GM18507 (cell line): ENCODE data around the gene LSS.

ENCODE experiments used
- DNase-seq: peaks from one replicate; pipeline ENCODE4 v3.0.0; 2011; ENCODE audit warnings: low read depth; ENCODE audit not compliant: insufficient read length; ENCODE audit errors: extremely low spot score
- FAIRE-seq: peaks from 2 replicates; lab custom pipeline; 2011; peaks lifted over from hg19 to GRCh38; lab: Jason Lieb, UNC

Gene LSS

DNA sequence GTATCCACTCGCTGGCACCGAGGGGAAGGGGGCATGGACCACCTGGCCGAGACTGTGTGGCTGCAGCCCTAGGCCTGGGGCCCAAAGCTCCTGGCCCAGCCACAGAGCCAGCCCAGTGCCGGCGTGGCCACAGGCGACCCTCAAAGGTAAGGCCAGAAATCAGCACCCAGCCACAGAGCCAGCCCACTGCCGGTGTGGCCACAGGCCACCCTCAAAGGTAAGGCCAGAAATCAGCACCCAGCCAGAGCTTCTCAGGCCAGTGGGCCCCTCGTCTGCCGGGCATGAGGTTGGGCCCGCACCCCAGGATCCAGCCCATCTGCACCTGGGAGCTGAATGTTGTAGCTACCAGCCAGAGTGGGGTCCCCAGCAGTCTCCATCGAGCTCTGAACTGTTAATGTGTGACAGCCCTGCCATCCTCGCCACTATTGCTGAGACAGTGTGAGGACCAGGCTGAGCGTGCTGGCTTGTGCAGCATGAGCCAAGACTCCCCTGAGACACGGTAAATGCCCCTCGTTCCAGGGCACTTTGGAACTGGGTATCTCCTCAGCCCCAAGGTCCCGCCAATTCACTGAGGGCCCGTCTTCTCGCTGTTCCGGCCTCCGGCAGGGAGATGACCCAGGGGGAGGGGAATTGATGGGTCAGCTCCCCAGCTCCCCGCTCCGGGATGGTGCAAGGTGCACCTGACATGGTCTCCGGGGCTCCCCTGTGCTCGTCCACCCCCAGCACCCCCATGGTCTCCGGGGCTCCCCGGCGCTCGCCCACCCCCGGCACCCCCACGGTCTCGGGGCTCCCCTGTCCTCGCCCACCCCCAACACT, 68.5 kb downstream of the LSS start:
- FAIRE-seq, result no peak
- DNase-seq, result no peak

GRCh38 chr21:46159390-46159789, 69.2 kb downstream of the LSS start:
- DNase-seq (no peak), FAIRE-seq (no peak)

GRCh38 chr21:46158666-46159300, 69.8 kb downstream of the LSS start:
- FAIRE-seq, result no peak

GRCh38 chr21:46157987-46158451, 70.6 kb downstream of the LSS start:
- FAIRE-seq (no peak), DNase-seq (no peak)

More at GRCh38 chr21:46158666-46159300, 69.8 kb downstream of the LSS start:
- no peak for DNase-seq

- DNase-seq (no peak), FAIRE-seq (no peak)
Measured at GRCh38 chr21:46157396-46157986, 71.1 kb downstream of the LSS start.

- no peak for DNase-seq
- no peak for FAIRE-seq
Measured at GRCh38 chr21:46156678-46157077, 71.9 kb downstream of the LSS start.

DNA sequence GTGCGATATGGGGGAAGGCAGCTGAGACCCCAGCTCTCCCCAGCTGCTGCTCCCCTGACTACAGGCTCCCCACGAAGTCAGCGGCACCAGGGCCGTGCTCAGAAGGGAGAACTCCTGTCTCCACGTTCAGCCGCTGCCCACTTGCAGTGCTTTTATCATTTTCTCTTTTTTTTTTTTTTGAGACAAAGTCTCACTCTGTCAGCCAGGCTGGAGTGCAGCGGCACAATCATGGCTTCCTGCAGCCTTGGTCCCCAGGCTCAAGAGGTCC, 72.3 kb downstream of the LSS start:
- DNase-seq, result no peak
- FAIRE-seq, result no peak

- DNase-seq (no peak), FAIRE-seq (no peak)
Measured at GRCh38 chr21:46155514-46156377, 72.8 kb downstream of the LSS start, which contains the start of gene FTCD. Gene FTCD, minus strand, starts transcription at chr21:46155579. Its CDS starts 56 bp downstream, at chr21:46155523.

DNA sequence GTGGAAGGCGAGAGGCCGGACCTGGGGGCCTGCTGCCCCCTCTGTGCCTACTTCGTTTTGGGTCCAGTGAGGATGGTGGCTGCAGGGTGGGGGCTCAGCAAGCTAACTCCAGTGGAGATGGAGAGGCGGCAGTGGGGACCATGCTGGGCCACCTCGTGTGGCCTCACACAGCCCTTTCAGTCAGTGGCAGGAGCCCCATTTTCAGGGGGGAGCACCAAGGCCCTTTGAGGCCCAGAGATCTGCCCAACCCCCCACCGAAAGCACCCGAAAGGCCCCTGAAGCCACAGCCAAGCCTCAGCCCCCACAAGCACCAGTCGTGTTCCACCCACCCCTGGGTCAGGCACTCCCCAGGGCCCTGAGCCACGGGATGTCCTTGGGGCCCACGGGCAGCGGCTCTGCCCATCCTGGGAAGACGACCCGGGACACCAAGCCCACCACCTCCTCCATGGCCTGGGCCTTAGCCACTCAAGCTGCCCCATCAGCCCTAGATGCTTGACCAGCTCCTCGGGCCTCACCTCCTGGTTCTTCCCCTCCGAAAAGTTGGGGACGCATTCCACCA, 73.5 kb downstream of the LSS start:
- DNase-seq (no peak), FAIRE-seq (no peak)

- no peak for FAIRE-seq
- DNase-seq, result no peak
Measured at GRCh38 chr21:46154155-46154954, 74.2 kb downstream of the LSS start.

DNA sequence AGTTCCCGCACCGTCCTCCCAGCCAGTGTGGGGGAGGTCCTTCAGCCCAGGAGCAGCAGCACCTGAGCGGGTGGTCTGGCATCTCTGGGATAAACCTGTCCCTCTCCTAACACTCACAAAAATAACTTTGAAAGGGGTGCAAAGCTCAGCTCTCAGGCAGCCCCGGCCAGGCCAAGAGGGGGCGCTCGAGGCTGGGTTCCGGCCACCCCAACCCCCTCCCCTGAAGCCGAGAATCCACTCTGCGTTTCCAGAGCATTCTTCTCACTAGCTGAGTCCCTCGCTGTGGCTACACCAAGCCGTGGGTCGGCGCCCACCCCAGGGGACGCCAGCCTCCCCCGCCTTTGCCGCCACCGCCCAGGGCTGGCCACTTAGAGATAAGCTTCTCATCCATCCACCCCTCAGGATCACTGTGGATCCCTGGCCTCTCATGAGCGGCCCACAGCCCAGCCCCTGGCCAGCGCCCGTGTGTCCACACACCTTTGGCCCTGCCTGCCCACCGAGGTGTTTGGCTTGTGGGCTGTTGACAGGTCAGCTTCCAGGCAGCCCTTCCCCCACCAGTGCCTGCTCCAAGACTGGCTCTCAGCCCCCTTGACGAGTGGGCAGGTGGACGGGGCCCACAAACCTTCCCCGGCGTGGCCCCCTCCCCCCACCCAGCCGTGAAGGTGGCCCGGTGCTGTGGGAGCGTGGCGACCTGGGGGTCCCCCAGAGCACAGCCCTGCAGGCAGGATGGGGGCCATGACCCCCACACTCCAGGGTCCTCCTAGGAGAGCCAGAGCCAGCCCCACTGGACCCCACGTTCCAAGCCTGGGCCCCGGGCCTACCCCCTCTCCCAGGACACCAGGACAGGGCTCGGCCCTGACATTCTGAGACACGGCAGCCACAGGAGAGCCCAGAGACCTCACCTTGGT, 75.1 kb downstream of the LSS start:
- no peak for FAIRE-seq
- DNase-seq, result no peak

- no peak for FAIRE-seq
Measured at GRCh38 chr21:46152927-46153246, 75.7 kb downstream of the LSS start.

GRCh38 chr21:46151989-46152926, 76.3 kb downstream of the LSS start:
- DNase-seq, result no peak
- FAIRE-seq, result no peak

More at GRCh38 chr21:46152927-46153246, 75.7 kb downstream of the LSS start:
- DNase-seq, result no peak

DNA sequence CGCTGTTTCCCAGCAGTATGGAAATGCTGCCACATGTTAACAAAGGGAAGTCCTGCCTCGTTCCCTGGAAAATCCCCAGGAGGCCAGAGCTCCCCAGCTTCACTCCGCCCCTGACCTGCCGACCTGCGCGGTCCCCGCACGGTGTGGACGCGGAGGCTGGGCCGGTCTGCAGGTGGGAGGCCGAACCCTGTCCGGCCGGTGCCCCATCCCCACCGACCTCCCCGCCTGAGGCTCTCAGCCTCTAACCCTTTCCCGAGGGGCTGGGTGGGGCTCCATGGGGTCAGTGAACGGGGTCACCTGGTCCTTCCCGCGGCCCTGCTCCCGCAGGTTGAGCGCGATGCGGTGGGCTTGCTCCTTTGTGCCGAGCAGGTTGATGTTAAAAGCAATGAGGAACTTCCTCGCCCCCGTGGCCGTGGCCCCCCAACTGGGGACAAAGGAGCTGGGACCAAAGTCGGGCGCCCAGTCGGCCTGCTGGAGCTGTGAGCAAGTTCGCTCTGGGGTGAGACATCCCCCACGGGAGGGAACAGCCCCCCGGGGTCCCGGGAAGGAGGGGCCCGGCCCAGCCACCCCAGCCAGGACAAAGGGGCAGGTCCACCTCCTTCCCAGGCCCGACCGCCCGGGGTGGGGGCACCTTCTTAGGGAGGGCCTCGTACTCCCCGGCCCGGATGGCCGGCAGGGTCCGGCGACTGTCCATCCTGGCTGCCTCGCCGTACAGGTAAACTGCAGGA, 77.1 kb downstream of the LSS start:
- no peak for FAIRE-seq

DNA sequence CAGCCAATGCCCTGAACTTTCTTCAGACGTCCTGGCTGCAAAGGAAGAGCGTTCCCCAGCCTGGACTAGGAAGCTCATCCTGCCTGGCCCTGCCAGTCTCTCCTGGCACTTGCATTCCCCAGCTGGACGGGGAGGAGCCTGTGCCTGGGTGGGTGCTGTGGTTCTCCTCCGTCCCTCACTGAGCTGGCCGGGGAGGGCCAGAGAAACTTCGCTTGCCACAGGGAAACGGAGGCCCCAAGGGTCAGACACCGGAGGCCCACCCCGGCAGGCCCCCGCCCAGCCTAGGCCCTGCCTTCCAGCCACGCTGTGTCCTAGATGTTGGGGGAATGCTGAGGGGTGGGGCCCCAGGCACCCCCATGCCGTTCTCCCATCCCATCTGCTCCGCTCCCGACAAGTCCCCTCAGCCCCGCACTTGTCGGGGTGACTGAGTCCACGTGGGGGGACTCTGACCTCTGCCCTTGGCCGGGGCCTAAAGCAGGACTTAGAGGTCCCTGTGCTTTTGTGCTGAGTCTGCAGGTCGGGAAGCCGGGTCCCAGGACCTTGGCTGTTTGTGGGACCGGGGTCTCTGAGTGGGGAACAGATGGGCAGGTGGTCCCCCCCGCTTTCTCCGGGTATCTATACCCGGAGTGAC, 78.0 kb downstream of the LSS start:
- DNase-seq (no peak), FAIRE-seq (no peak)

More for the DNA sequence above, 77.1 kb downstream of the LSS start:
- no peak for DNase-seq

- FAIRE-seq, result no peak
Measured at GRCh38 chr21:46150073-46150472, 78.5 kb downstream of the LSS start.

More at GRCh38 chr21:46150073-46150472, 78.5 kb downstream of the LSS start:
- DNase-seq, result no peak
